Hepatocyte (in vitro differentiated cells): ENCODE data around the gene KLHL21. TPM values are rescaled to one million over a fixed set of nuclear protein-coding genes. Genes with fewer than 3 reads are reported as not detected.

Source experiments
- DNase-seq: peaks from one replicate; pipeline ENCODE4 v3.0.0-alpha.2; 2016; ENCODE audit warnings: low spot score
- H2AFZ ChIP-seq: fragments of 200-600 bp; sonication (generic); 2 replicates; pipeline ENCODE4 v1.6.0; 2016; ENCODE audit warnings: antibody characterized with exemption, mild to moderate bottlenecking
- H3K27ac ChIP-seq: fragments of 200-600 bp; sonication (generic); 2 replicates; pipeline ENCODE4 v1.5.1; 2016; ENCODE audit warnings: mild to moderate bottlenecking
- H3K27me3 ChIP-seq: fragments of 200-600 bp; sonication (generic); 2 replicates; pipeline ENCODE4 v1.6.1; 2016
- H3K36me3 ChIP-seq: fragments of 200-600 bp; sonication (generic); replicated peaks from 2 replicates; pipeline ENCODE4 v1.5.1; 2016; ENCODE audit warnings: low read depth; ENCODE audit not compliant: insufficient read depth
- H3K4me1 ChIP-seq: fragments of 200-600 bp; sonication (generic); 2 replicates; pipeline ENCODE4 v1.5.1; 2016; ENCODE audit warnings: mild to moderate bottlenecking, moderate library complexity; ENCODE audit not compliant: insufficient read depth
- H3K4me2 ChIP-seq: fragments of 200-600 bp; sonication (generic); 2 replicates; pipeline ENCODE4 v1.6.0; 2016
- H3K4me3 ChIP-seq: fragments of 200-600 bp; sonication (generic); 2 replicates; pipeline ENCODE4 v1.5.1; 2016; ENCODE audit warnings: mild to moderate bottlenecking
- H3K79me2 ChIP-seq: fragments of 200-600 bp; sonication (generic); 2 replicates; pipeline ENCODE4 v1.6.0; 2017; ENCODE audit warnings: mild to moderate bottlenecking
- H3K9me2 ChIP-seq: fragments of 200-600 bp; sonication (generic); replicated peaks from 2 replicates; pipeline ENCODE4 v1.6.0; 2017; ENCODE audit warnings: mild to moderate bottlenecking; ENCODE audit not compliant: insufficient read depth
- H3K9me3 ChIP-seq: fragments of 200-600 bp; sonication (generic); 2 replicates; pipeline ENCODE4 v1.5.1; 2016; ENCODE audit warnings: low read depth, mild to moderate bottlenecking
- H4K20me1 ChIP-seq: fragments of 200-600 bp; sonication (generic); 2 replicates; pipeline ENCODE4 v1.6.0; 2016; ENCODE audit warnings: mild to moderate bottlenecking; ENCODE audit not compliant: insufficient read depth, poor library complexity, severe bottlenecking
- CTCF ChIP-seq: fragments of 200-600 bp; sonication (generic); IDR thresholded peaks from 2 replicates; pipeline ENCODE4 v1.5.1; 2016; ENCODE audit warnings: antibody characterized with exemption, mild to moderate bottlenecking; ENCODE audit not compliant: poor library complexity
- EZH2 ChIP-seq: fragments of 200-600 bp; sonication (generic); IDR thresholded peaks from 2 replicates; pipeline ENCODE4 v1.6.1; 2016; ENCODE audit warnings: antibody characterized with exemption, mild to moderate bottlenecking, borderline replicate concordance
- EZH2phosphoT487 ChIP-seq: fragments of 200-600 bp; sonication (generic); IDR thresholded peaks from one replicate; pipeline ENCODE4 v1.6.1; 2018; ENCODE audit warnings: antibody characterized with exemption, mild to moderate bottlenecking, low read depth, moderate library complexity; ENCODE audit not compliant: unreplicated experiment, severe bottlenecking
- WGBS: methylation state at CpG from one replicate; pipeline ENCODE4 v1.1.6; 2016; ENCODE audit warnings: low lambda C conversion rate; ENCODE audit errors: missing lambda C conversion rate; 5-methylcytosine and 5-hydroxymethylcytosine counted together
- polyA plus RNA-seq: library from polyadenylated mRNA; unstranded; fragments of >200 nt; fragmentation: Nextera tagmentation; extraction: Ambion mirVana; gene quantifications from 2 replicates; pipeline ENCODE4 v1.2.1, GENCODE V29; 2016
- total RNA-seq: library from RNA; depleted of rRNA; stranded (reverse); fragments of >200 nt; gene quantifications from 2 replicates; pipeline ENCODE4 v1.2.3, GENCODE V29; 2014

The KLHL21 gene
- total and polyA plus RNA-seq, 2 experiments from 2014 or later: 20.0 to 20.6 TPM

GRCh38 chr1:6634371-6635052 lies 31.8 kb upstream of the KLHL21 start:
- DNase-seq: peak; percentile 67
- Histone ChIP-seq H2AFZ (no peak overlapping the region), H3K4me3 (no peak overlapping the region), H3K9me2 (no peaks in the 10 kb centered on the region), H3K4me1 (no peaks in the 10 kb centered on the region), H3K27ac (no peak overlapping the region), H3K27me3 (no peaks in the 10 kb centered on the region), H4K20me1 (no peaks in the 10 kb centered on the region), H3K4me2 (no peak overlapping the region), H3K79me2 (no peaks in the 10 kb centered on the region), H3K9me3 (no peaks in the 10 kb centered on the region), H3K36me3 (no peaks in the 10 kb centered on the region)
- 83% methylated on average over 29 of the region's 29 CpGs for WGBS
- no peak for TF ChIP-seq EZH2phosphoT487
- peak; percentile 51 for TF ChIP-seq CTCF
- no peak for TF ChIP-seq EZH2

GRCh38 chr1:6632588-6633514 lies 30.2 kb upstream of the KLHL21 start:
- Histone ChIP-seq H3K4me3 (no peak overlapping the region), H3K79me2 (peaks cover 10% of the 10 kb centered on the region), H3K9me3 (no peaks in the 10 kb centered on the region), H2AFZ (no peak overlapping the region), H3K36me3 (no peaks in the 10 kb centered on the region), H3K4me1 (no peaks in the 10 kb centered on the region), H3K4me2 (no peak overlapping the region), H3K27me3 (no peaks in the 10 kb centered on the region), H3K27ac (no peak overlapping the region), H3K9me2 (no peaks in the 10 kb centered on the region), H4K20me1 (no peaks in the 10 kb centered on the region)
- TF ChIP-seq EZH2 (no peak), CTCF (no peak)
- no peak for DNase-seq
- 91% methylated on average over 30 of the region's 30 CpGs for WGBS

GRCh38 chr1:6631058-6631457 lies 28.4 kb upstream of the KLHL21 start:
- Histone ChIP-seq H4K20me1 (peaks cover 4% of the 10 kb centered on the region), H3K9me3 (no peaks in the 10 kb centered on the region), H3K4me1 (peaks cover 5% of the 10 kb centered on the region), H3K27ac (no peak overlapping the region), H3K9me2 (no peaks in the 10 kb centered on the region), H3K79me2 (peaks cover 28% of the 10 kb centered on the region), H3K4me3 (no peak overlapping the region), H3K27me3 (no peaks in the 10 kb centered on the region), H3K36me3 (no peaks in the 10 kb centered on the region), H2AFZ (no peak overlapping the region), H3K4me2 (no peak overlapping the region)
- no peak for DNase-seq
- whole genome bisulfite sequencing: 96% methylated on average over 8 of the region's 8 CpGs
- TF ChIP-seq CTCF: no peak
- TF ChIP-seq EZH2: no peak
- no peak for TF ChIP-seq EZH2phosphoT487
